T47D (cell line): ENCODE data around the gene TGFB2.
A peak's percentile ranks its signal among the peaks of the same experiment; 100 is the strongest.

Experiments used
- DNase-seq, 2 experiments: peaks; one replicate each; pipeline versions ENCODE4 v3.0.0 to v3.0.0-alpha.2; 2011 to 2012; ENCODE audit warnings: low read depth in 1 of 2, low spot score in 1 of 2
- JUND ChIP-seq: IDR thresholded peaks from 2 replicates; pipeline ENCODE4 v1.6.1; 2012; ENCODE audit warnings: low read depth
- in situ Hi-C: cut with HindIII; loops from 2 replicates; pipeline ENCODE4 v1.10.0; 2016; ENCODE audit warnings: low sequenced_read_pairs, low pct_unique_long_range_greater_than_20kb

Gene TGFB2

GRCh38 chr1:218459450-218459849, 114.3 kb downstream of the TGFB2 start:
- in situ Hi-C loops: no loop called here
- TF ChIP-seq JUND: no peak
- DNase-seq: peak in 1 of 2 experiments; percentile 65

- TF ChIP-seq JUND: peak; percentile 99
- in situ Hi-C loops: no loop called here
- peak; percentile 62 to 89 for DNase-seq
Observed at GRCh38 chr1:218459878-218460711, 115.0 kb downstream of the TGFB2 start.

- TF ChIP-seq JUND: no peak
- in situ Hi-C loops: no loop called here
- no peak for DNase-seq
Observed at GRCh38 chr1:218461351-218461750, 116.2 kb downstream of the TGFB2 start.

GRCh38 chr1:218462116-218462515, 117.0 kb downstream of the TGFB2 start:
- in situ Hi-C loops: no loop called here
- no peak for TF ChIP-seq JUND
- DNase-seq: no peak

GRCh38 chr1:218462587-218462986, 117.5 kb downstream of the TGFB2 start:
- no peak for TF ChIP-seq JUND
- in situ Hi-C loops: no loop called here
- DNase-seq: no peak

GRCh38 chr1:218463194-218464156, 118.3 kb downstream of the TGFB2 start:
- DNase-seq: no peak
- in situ Hi-C loops: no loop called here
- no peak for TF ChIP-seq JUND

- TF ChIP-seq JUND: no peak
- in situ Hi-C loops: no loop called here
- no peak for DNase-seq
Observed at GRCh38 chr1:218464871-218465270, 119.7 kb downstream of the TGFB2 start.

GRCh38 chr1:218466341-218467010, 121.3 kb downstream of the TGFB2 start:
- no peak for TF ChIP-seq JUND
- in situ Hi-C loops: no loop called here
- no peak for DNase-seq

- in situ Hi-C loops: no loop called here
- no peak for TF ChIP-seq JUND
- DNase-seq: no peak
Observed at GRCh38 chr1:218467101-218468072, 122.3 kb downstream of the TGFB2 start.

GRCh38 chr1:218468711-218469110, 123.6 kb downstream of the TGFB2 start:
- in situ Hi-C loops: no loop called here
- DNase-seq: no peak
- TF ChIP-seq JUND: no peak

- no peak for DNase-seq
- no peak for TF ChIP-seq JUND
- in situ Hi-C loops: no loop called here
Observed at GRCh38 chr1:218472885-218473284, 127.7 kb downstream of the TGFB2 start.
